Fibroblast of mammary gland (primary cell): Measurements from ENCODE around the gene CSPG4.

Experiments
- DNase-seq: peaks from one replicate; pipeline ENCODE4 v3.0.0-alpha.2; 2010; ENCODE audit warnings: low read depth
- H3K4me3 ChIP-seq: 2 replicates; pipeline ENCODE4 v1.5.1; 2011; ENCODE audit warnings: low read depth, mild to moderate bottlenecking, low read length, moderate library complexity; ENCODE audit not compliant: control insufficient read depth
- TF ChIP-seq, protein P1 (sequence below): conservative IDR thresholded peaks from 2 replicates; pipeline ENCODE4 v1.5.1; 2011; ENCODE audit warnings: low read depth, low read length, inconsistent platforms; ENCODE audit not compliant: control insufficient read depth, insufficient read depth

CSPG4 gene

GRCh38 chr15:75669191-75669878 is 43.3 kb downstream of the CSPG4 start:
- DNase-seq: no peak
- TF ChIP-seq, protein P1, sequence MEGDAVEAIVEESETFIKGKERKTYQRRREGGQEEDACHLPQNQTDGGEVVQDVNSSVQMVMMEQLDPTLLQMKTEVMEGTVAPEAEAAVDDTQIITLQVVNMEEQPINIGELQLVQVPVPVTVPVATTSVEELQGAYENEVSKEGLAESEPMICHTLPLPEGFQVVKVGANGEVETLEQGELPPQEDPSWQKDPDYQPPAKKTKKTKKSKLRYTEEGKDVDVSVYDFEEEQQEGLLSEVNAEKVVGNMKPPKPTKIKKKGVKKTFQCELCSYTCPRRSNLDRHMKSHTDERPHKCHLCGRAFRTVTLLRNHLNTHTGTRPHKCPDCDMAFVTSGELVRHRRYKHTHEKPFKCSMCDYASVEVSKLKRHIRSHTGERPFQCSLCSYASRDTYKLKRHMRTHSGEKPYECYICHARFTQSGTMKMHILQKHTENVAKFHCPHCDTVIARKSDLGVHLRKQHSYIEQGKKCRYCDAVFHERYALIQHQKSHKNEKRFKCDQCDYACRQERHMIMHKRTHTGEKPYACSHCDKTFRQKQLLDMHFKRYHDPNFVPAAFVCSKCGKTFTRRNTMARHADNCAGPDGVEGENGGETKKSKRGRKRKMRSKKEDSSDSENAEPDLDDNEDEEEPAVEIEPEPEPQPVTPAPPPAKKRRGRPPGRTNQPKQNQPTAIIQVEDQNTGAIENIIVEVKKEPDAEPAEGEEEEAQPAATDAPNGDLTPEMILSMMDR: no peak
- H3K4me3 ChIP-seq: no peak overlapping the region

- H3K4me3 ChIP-seq: no peak overlapping the region
- peak; percentile 99 for DNase-seq
- TF ChIP-seq, protein P1: no peak
Observed at GRCh38 chr15:75666823-75667501, 45.7 kb downstream of the CSPG4 start.

DNA sequence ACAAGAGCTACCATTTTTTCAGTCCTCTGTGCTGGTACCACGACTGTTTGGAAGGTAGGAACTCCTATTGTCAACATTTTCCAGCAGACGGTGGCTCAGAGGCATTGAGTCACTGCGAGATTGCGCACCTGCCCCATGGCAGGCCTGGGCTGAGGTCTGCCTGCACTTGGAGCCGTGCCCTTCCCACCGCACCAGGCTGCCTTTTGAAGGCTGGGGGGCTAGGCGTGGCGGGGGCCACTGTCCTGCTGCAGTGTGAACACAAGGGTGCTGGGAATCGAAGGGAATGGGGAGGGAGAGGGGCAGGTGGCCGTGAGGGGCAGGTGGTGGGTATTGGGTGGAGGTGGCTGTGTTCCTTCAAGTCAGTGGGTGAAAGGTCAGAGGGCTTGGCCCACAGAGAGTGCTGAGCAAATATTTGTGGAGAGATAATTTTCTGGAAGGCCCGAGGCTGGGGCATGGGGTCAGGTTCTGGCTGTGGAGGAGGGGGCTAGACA is 48.7 kb downstream of the CSPG4 start:
- TF ChIP-seq, protein P1: no peak
- no peak overlapping the region for H3K4me3 ChIP-seq
- no peak for DNase-seq

GRCh38 chr15:75662823-75663519 is 49.7 kb downstream of the CSPG4 start:
- no peak for DNase-seq
- H3K4me3 ChIP-seq: no peak overlapping the region
- TF ChIP-seq, protein P1: no peak

GRCh38 chr15:75661756-75662140 is 50.9 kb downstream of the CSPG4 start:
- TF ChIP-seq, protein P1: no peak
- no peak for DNase-seq
- no peak overlapping the region for H3K4me3 ChIP-seq

DNA sequence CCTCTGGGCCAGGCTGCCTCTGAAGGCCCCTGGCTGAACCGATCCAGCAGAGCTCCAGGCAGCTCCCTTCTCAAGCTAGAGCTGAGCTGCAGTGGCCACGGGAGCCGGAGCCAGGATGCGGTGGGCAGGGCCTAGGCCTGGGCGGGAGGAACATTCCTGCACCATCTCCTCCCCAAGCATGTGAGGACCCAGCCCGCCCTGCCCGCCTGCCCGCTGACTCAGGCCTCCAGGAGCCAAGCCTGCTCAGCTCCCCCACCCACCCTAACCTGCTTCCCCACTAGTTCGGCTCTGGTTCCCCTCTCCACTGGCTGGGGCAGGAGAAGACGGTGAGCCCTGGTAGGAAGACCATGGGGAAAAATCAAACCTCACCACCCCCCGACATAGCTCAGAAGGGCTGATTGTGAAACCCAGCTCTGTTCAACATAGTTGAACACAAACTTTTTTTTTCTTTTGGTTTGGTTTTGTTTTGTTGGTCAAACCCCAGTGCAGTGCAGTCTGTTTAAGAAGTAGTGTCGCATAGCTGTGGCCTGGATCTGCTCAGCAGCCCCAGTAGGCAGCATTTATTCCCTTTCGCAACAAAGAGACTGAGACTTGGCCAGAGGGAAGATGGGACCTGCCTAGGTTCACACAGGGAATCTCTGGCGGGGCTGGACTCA is 51.4 kb downstream of the CSPG4 start:
- TF ChIP-seq, protein P1: no peak
- peak; percentile 90 for DNase-seq
- no peak overlapping the region for H3K4me3 ChIP-seq
